Right lobe of liver (tissue), 6 donors: ENCODE measurements around the gene ASB4. TPM values are rescaled to one million over a fixed set of nuclear protein-coding genes. Genes with fewer than 3 reads are reported as not detected.
A peak's percentile ranks its signal among the peaks of the same experiment; 100 is the strongest.

Source experiments
- ATAC-seq, 4 donors: fragments of 200-7000 bp; cut with Tn5 transposase; one replicate each; pipeline ENCODE4 v1.9.1; 2020; ENCODE audit warnings: mild to moderate bottlenecking in 4 of 4, moderate library complexity in 4 of 4
- DNase-seq, 3 donors: peaks; one replicate each; pipeline ENCODE4 v3.0.0-alpha.2; 2020
- H3K27ac ChIP-seq, 3 donors: fragments of 200-600 bp; one replicate each; pipeline ENCODE4 v1.8.0; 2022
- H3K27me3 ChIP-seq, 2 donors: fragments of 200-600 bp; one replicate each; pipeline ENCODE4 v1.8.0; 2022
- H3K36me3 ChIP-seq, 4 donors: fragments of 200-600 bp; sonication (generic) in 1 of 4; one replicate each; pipeline versions ENCODE4 v1.5.1 to v1.8.0; 2017 to 2022; ENCODE audit warnings: control low read depth in 1 of 4
- H3K4me1 ChIP-seq, 4 donors: fragments of 200-600 bp; sonication (generic) in 1 of 4; one replicate each; pipeline versions ENCODE4 v1.5.1 to v1.8.0; 2017 to 2022; ENCODE audit warnings: control low read depth in 1 of 4
- H3K4me3 ChIP-seq, 3 donors: fragments of 200-600 bp; one replicate each; pipeline ENCODE4 v1.8.0; 2022
- H3K9me3 ChIP-seq, 4 donors: fragments of 200-600 bp; sonication (generic) in 1 of 4; one replicate each; pipeline versions ENCODE4 v1.5.1 to v1.8.0; 2017 to 2022; ENCODE audit warnings: control low read depth in 1 of 4
- POLR2A ChIP-seq: fragments of 450-650 bp; IDR thresholded peaks from one replicate; pipeline ENCODE4 v1.6.1; 2017; ENCODE audit warnings: antibody characterized with exemption, mild to moderate bottlenecking
- WGBS: methylation state at CpG from one replicate; pipeline ENCODE4 v1.1.6; 2018; ENCODE audit warnings: low coverage, low lambda C conversion rate; ENCODE audit not compliant: insufficient coverage; ENCODE audit errors: missing lambda C conversion rate; 5-methylcytosine and 5-hydroxymethylcytosine counted together
- intact Hi-C, 2 donors: fragments of 100-400 bp; cut with DNase I; formaldehyde crosslinking; loops; one replicate each; pipeline versions ENCODE4 v1.11.2 to v1.14.1; 2022
- long read RNA-seq: library from polyadenylated mRNA; unstranded; transcript quantifications from one replicate; pipeline ENCODE4 v2.0.0, GENCODE V29; 2019
- total RNA-seq, 6 experiments: library from RNA; depleted of rRNA in 2 of 6; stranded (reverse); fragments of >200 nt in 2 of 6; fragmentation: NEBNext Ultra II Directional in 3 of 6; extraction: Animal tissue kit (Norgen Biotek cat#: 25700) in 3 of 6; gene quantifications; one replicate each; pipeline versions ENCODE4 v1.1.0 to v1.2.4, GENCODE V29; 2016 to 2023
- TF ChIP-seq, protein P1 (sequence below), 4 donors: fragments of 200-600 bp in 3 of 4; fragments of 450-650 bp in 1 of 4; IDR thresholded peaks; one replicate each; pipeline versions ENCODE4 v1.5.1 to v1.8.0; 2016 to 2022; ENCODE audit warnings: antibody characterized with exemption in 4 of 4, mild to moderate bottlenecking in 2 of 4
- donor health status: DM: no; HTN: yes; CAD: no.
- donor health status: DM: no; HTN: no; CAD: no.
- donor health status: DM: no; HTN: no; CAD: no.
- donor health status: DM: no; HTN: yes; CAD: no.
- donor health status: DM: no; HTN: yes; CAD: no.

The ASB4 gene, protein sequence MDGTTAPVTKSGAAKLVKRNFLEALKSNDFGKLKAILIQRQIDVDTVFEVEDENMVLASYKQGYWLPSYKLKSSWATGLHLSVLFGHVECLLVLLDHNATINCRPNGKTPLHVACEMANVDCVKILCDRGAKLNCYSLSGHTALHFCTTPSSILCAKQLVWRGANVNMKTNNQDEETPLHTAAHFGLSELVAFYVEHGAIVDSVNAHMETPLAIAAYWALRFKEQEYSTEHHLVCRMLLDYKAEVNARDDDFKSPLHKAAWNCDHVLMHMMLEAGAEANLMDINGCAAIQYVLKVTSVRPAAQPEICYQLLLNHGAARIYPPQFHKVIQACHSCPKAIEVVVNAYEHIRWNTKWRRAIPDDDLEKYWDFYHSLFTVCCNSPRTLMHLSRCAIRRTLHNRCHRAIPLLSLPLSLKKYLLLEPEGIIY
- 1 to 10 TPM in 1 of 6 experiments, under 1 TPM in 4, not detected in 1; 0.29 to 3.4 (median 0.49) TPM for total RNA-seq
- long read RNA-seq = 0 reads

DNA sequence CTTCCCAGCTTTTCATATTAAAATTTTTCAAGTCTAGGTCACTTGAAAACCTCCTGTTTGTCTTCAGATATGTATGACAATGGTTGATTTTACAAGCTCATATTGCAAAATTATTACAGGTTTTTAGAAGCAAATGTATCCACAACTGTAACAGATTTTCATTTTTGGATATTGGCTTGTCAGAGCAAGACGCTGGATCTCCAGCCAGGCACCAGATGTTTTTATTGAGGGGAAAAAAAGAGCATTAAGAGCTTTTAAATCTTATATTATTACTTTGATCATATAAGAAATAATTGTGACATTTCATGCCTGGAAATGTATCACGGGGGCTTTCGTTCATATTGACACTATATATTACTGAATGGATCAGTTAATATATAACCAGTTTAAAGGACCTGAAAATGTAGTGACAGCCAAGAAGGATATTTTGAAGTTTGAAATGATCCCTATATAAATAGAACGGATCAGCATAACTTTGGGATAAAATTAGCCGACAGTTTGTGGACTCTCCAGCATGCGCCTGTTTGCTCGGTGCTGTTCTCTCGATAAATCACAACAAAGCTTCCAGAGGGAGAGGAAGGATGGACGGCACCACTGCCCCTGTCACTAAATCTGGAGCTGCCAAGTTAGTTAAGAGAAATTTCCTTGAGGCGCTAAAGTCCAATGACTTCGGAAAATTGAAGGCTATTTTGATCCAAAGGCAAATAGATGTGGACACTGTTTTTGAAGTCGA lies at the start of gene ASB4:
ASB4 (plus strand) TSS at position 553 of the 733 bp plus-strand sequence; CDS start at position 582, 29 bp downstream.
- no peaks in the 10 kb centered on the region for H3K4me1 ChIP-seq
- intact Hi-C loops = no loop called here
- DNase-seq (no peak), ATAC-seq (no peak)
- TF ChIP-seq, protein P1, sequence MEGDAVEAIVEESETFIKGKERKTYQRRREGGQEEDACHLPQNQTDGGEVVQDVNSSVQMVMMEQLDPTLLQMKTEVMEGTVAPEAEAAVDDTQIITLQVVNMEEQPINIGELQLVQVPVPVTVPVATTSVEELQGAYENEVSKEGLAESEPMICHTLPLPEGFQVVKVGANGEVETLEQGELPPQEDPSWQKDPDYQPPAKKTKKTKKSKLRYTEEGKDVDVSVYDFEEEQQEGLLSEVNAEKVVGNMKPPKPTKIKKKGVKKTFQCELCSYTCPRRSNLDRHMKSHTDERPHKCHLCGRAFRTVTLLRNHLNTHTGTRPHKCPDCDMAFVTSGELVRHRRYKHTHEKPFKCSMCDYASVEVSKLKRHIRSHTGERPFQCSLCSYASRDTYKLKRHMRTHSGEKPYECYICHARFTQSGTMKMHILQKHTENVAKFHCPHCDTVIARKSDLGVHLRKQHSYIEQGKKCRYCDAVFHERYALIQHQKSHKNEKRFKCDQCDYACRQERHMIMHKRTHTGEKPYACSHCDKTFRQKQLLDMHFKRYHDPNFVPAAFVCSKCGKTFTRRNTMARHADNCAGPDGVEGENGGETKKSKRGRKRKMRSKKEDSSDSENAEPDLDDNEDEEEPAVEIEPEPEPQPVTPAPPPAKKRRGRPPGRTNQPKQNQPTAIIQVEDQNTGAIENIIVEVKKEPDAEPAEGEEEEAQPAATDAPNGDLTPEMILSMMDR (IDR thresholded peaks at IDR 0.05) = no peak
- no peak for TF ChIP-seq POLR2A
- 66% methylated on average over 12 of the region's 12 CpGs for WGBS
- H3K27me3 ChIP-seq = no peaks in the 10 kb centered on the region
- H3K27ac ChIP-seq = no peak within 1 kb of the TSS
- no peaks in the 10 kb centered on the region for H3K9me3 ChIP-seq
- no peak within 1 kb of the TSS for H3K4me3 ChIP-seq
- H3K36me3 ChIP-seq = no peaks in the 10 kb centered on the region

DNA sequence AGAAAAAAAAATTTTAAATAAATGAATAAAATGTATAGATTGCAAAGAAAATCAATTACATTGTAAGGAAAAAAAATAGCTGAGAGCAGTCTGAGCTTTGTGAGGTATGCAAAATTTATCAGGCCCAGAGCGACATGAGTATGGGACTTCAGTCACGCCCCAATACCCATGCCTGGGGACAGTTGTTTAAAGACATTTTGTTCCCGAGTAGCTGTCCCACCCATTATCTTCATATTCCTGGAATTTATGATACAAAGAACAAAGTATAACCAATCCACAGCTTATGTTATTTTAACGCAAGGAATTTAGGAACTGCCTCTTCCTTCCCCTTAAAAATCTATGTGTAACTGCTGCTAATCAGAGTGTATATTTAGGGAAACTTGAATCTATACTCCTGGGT lies 49.3 kb upstream of the ASB4 start:
- 70% methylated on average over 4 of the region's 4 CpGs for WGBS
- ATAC-seq = no peak
- Histone ChIP-seq H3K4me1 (peaks cover 0 to 38% (median 12%) of the 10 kb centered on the region in 4 donors), H3K27me3 (no peaks in the 10 kb centered on the region), H3K9me3 (no peaks in the 10 kb centered on the region), H3K27ac (no peak overlapping the region), H3K36me3 (no peaks in the 10 kb centered on the region), H3K4me3 (no peak overlapping the region)
- no peak for DNase-seq
- no peak for TF ChIP-seq POLR2A
- TF ChIP-seq, protein P1 (IDR thresholded peaks at IDR 0.05) = no peak
- intact Hi-C loops = no loop called here

DNA sequence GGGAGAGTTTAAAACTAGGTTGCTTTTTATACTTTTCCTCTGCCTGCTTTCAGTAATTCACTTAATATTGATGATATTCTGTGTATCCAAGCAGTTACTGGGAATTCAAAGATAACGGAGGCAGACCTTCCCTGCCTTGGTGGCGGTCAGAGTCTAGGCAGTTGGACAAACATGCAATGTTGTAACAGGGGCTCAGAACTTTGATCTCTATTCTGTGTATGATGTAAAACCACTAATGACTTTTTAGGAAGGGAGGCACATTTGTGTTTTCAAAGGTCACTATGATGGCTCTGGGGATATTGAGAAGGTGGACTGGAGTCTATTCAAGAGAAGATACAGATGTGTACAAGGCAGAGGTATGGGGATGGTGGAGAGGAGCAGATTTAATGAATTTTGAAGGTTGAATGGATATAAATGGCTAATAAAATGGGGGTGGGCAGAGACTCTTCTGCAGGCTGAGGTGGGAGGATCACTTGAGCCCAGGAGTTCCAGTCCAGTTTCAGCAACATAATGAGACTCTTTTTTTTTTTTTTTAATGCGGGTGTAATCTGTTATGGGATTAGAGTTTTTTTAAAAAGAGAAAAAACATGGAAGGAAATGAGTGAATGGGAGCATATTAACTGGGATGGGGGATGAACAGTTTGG lies 45.2 kb upstream of the ASB4 start:
- Histone ChIP-seq H3K9me3 (no peaks in the 10 kb centered on the region), H3K36me3 (no peaks in the 10 kb centered on the region), H3K27me3 (no peaks in the 10 kb centered on the region), H3K4me3 (peak overlapping the region in 2 of 3 donors; percentile 13 to 22), H3K27ac (peak overlapping the region in 2 of 3 donors; percentile 64 to 78), H3K4me1 (peaks cover 0 to 43% (median 13%) of the 10 kb centered on the region in 4 donors)
- TF ChIP-seq POLR2A = no peak
- TF ChIP-seq, protein P1 (IDR thresholded peaks at IDR 0.05) = no peak
- intact Hi-C loops = no loop called here
- DNase-seq (peak; percentile 59 to 81 (median 71)), ATAC-seq (peak; percentile 78 to 90 (median 86))
- WGBS = 31% methylated on average over 3 of the region's 3 CpGs

DNA sequence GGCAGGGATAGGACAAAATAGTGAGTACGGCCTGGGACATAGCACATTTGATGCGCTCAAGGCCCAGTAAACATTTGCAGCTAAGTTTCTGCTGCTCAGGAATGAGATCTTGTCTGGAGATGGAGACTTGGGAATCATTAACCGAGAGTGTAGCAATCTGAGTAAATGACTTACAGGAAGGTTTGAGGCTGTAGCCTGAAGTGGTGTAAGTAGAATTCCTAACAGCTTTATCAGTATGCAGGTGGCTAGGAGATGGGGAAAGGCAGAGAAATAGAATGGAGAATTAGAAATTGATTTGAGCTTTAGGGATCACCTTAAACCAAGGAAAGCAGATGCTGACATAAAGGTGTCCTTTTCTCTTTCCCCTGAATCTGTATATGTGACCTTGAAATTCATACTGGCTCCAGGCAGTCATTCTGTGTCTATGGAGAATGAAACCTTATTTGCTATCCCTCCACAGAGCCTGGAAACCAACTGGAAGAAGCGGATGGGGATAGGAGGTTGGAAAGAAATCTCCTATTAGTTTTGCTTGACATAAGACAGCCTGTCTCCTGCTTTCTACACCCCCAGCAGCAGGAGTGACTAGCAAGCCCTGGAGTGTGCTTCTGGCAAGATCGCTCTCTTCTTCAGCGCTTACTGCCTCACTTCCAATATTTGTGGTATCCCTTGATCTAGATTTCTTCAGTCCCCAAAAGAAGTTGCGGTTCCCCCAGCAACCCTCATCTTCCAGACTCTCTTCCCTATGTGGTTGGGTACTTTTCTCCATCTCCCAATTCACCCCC lies 44.5 kb upstream of the ASB4 start:
- DNase-seq (no peak), ATAC-seq (peak; percentile 65 to 86 (median 67))
- Histone ChIP-seq H3K27me3 (no peaks in the 10 kb centered on the region), H3K4me3 (peak overlapping the region in 2 of 3 donors; percentile 13 to 22), H3K4me1 (peaks cover 0 to 43% (median 13%) of the 10 kb centered on the region in 4 donors), H3K9me3 (peaks cover 0 to under 1% (median 0%) of the 10 kb centered on the region in 4 donors), H3K36me3 (no peaks in the 10 kb centered on the region), H3K27ac (peak overlapping the region in 2 of 3 donors; percentile 64 to 78)
- WGBS = 60% methylated on average over 6 of the region's 7 CpGs
- no peak for TF ChIP-seq POLR2A
- TF ChIP-seq, protein P1 (IDR thresholded peaks at IDR 0.05) = no peak
- intact Hi-C loops = no loop called here
